Right lung (tissue), 5 donors: Measurements from ENCODE around the gene CXXC1. TPM values are rescaled to one million over a fixed set of nuclear protein-coding genes. Genes with fewer than 3 reads are reported as not detected.
A peak's percentile ranks its signal among the peaks of the same experiment; 100 is the strongest.
"Not testable (repeated sequence)": the region's sequence is repeated elsewhere in the genome, so short reads cannot be mapped to it uniquely, and the experiment has no call there.

ENCODE experiments used
- DNase-seq, 2 donors: peaks; one replicate each; pipeline ENCODE4 v3.0.0-alpha.2; 2013
- polyA plus RNA-seq, 5 donors: library from polyadenylated mRNA; unstranded; fragments of 120-200 nt; gene quantifications; one replicate each; pipeline versions ENCODE4 v1.2.1 to v1.2.3, GENCODE V29; 2013; ENCODE audit warnings: inconsistent platforms in 1 of 5, low replicate concordance in 1 of 5; ENCODE audit not compliant: insufficient read length in 5 of 5, insufficient read depth in 1 of 5

CXXC1 gene
- polyA plus RNA-seq, 5 donors: 53.7 to 81.9 (median 61.3) TPM

- no peak for DNase-seq
These were observed 9.6 kb downstream of the CXXC1 start for GRCh38 chr18:50277942-50278341.

- DNase-seq: no peak
These were observed 11.0 kb downstream of the CXXC1 start for GRCh38 chr18:50276452-50276851.

GRCh38 chr18:50275503-50276036 is 11.9 kb downstream of the CXXC1 start:
- no peak for DNase-seq

GRCh38 chr18:50274941-50275340 is 12.6 kb downstream of the CXXC1 start:
- DNase-seq: no peak

DNA sequence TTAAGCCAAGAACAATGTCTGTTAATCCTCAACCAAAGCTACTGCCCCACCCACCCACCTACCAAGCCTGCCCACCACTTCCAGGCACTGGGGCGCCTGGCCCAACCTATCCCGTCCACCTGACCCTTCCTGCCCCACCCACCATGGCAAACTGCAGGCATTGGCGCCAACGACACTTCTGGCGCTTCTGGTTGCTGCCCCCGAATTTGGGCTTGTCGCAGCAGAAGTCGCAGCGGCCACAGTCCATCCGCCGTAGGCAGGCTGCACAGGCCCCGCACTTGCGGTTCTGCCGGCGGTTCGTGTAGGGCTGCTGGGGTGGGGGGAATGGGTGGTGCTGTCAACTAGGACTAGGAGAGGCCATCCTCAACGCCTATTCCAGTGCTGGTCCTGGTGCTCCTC is 13.4 kb downstream of the CXXC1 start:
- DNase-seq: no peak

DNA sequence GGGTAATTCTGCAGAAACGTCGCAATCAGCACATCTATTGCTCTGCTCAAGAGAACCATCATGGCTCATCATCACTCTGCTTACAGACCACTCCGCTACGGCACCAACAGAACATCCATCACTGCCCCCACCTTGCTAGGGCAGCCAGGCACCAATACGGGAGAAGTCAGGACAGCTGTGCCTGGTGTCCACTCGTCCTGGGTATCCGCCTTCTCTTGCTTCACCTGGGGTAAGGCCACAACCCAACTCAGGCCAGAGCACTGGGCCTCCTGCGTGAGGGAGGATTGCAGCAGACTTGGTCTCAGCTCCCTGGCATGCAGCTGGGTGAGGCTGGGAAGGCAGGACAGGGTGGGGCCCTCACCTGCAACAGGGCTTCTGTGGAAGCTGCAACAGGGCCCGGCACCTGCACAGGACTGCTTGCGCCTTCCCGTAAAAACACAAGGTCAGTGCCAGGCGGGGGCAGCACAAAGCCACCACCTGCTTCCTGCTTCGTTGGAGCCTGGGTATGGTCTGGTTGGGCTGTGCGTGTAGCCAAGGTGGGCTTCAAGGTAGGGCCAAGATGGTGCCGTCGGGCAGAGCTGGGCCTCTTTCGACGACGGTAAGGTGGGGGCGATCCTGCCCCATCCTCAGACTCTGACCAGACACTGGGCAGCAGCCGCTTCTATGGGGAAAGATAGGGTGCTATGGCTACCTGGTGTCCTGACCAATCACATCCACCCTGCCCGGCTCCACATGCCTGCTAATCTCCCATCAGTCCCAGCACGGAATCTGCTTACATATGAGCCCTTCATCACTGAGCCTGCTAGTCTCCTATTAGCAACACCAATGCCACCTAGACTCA is 14.1 kb downstream of the CXXC1 start:
- no peak for DNase-seq

DNA sequence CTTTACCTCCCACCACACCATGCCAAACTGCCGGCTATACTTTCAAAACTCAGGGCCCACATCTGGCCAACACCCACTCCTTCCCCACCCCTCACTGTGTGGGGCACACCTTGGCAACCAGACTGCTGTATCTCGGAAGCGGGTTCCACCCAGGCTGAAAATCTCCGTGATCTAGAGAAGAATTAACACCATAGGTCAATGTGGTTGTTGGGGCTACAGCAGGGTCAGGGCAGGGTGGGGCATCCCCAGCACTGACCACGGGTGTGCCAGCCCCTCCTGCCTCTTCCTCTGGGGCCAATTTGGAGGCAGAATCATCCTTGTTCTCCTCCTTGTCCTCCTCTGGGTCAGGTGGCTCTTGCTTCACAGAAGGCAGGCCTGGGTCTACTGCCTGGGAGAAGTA is 14.9 kb downstream of the CXXC1 start:
- DNase-seq: no peak

DNA sequence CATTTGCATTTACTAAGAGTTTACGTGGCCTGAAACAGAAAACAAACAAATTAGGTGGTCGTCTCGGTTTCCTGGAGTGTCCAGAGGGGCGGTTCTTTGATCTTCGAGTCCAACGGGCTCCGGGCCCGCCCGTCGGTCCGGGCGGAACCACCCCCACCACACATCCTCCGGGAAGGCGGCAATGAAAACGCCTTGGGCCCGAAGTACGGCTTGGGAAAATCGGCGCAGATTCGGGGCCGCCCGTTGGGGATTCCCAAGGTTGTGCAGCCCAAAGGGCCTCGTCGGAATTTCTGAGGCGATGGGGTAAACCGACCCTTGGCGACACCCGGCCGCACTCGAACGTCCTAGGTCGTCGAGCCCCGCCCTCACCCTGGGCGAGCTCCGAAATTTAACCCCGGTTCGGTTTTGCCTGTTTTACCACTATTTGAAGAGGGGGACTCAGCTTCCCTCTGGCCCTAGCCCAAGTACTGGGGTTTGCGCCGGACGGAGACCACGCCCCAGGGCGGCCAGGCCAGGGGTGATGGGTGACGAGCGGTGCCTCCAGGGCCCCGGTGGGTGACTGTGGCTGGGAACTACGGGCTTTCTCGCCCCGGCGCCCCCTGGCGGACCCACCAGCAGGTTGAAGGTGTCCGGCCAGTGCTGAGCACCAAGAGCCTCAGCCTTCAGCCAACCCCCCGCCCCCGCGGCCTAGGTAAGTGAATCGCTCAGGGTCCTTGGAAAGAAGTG is 19.3 kb downstream of the CXXC1 start:
- DNase-seq: peak; percentile 31 to 42

DNA sequence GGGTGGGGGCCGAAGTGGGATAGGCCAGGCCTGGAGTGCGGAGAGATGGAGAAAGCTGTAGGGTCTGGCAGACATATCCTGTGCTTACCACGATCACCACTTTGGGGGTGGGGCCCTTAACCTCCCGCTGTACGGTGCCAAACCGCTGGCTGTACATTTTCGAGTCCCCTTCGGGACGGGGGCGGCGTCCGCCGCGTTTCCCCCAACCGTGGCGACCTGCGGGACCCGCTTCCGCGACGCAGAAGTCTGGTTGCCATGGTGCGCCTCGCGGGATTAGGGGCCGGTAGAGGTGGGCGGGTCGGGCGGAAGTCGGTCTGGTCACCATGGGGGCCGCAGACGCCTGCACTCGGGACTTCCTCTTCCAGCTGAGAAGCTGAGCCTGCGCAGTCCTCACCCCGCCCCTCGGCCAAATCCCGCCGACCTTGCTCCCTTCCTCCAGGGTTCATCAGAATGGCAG is 21.2 kb downstream of the CXXC1 start, which contains the start of gene CFAP53:
Gene CFAP53, minus strand, starts transcription at position 248 of the 457 bp plus-strand sequence. Its CDS starts 91 bp downstream, at position 157.
- DNase-seq: peak; percentile 90 to 91

DNA sequence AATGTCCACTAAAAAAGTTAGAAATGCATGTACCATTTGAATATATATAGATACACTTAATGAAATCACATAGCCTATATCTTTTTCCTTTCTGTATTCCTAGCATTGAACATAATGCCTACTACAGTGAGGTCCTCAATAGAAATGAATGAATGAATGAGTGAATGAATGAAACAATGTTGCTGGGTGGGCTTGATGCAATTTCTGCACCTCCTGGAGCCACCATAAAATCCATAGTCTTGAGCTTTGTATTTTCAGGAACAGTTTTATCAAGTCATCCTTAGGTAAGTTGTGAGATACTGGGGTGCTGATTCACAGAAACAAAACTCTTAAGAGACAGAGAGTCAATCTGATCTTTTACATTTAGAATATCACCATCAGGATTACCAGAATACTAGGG is 24.5 kb downstream of the CXXC1 start:
- no peak for DNase-seq

DNA sequence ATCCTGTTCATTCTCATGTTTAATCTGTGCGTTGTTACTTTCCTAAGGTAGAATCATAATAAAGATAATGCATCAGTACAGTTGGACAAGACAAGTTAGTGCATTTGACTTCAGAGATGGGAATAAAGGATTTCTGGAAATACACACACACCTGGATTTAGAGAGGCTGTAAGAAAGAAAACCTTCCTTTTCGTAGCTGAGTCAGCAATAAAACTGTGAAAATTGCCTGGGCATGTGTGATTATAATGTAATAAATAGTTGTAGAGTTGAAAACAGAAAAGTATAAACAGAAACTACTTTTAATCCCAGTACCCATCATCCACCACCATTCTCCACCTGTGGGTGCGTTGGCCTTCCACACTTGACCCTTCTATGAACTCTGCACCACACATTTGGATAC is 36.6 kb downstream of the CXXC1 start:
- DNase-seq: no peak

DNA sequence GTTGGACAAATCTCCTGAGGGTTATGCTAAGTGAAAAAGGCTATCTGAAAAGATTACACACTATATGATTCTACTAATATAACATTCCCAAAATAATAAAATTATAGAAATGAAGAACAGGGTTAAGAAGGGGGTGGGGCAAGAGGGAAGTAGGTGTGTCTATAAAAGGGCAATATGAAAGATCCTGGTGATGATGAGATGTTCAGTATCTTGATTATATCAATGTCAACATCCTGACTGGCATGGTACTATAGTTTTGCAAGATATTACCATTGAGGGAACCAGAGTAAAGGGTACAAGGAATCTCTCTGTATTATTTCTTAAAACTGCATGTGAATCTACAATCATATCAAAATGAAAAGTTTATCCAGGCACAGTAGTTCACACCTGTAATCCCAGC is 37.9 kb downstream of the CXXC1 start:
- DNase-seq: no peak

GRCh38 chr18:50247561-50247960 is 39.9 kb downstream of the CXXC1 start:
- no peak for DNase-seq

GRCh38 chr18:50241768-50242167 is 45.7 kb downstream of the CXXC1 start:
- DNase-seq: not testable (repeated sequence)

GRCh38 chr18:50240080-50240563 is 47.4 kb downstream of the CXXC1 start:
- no peak for DNase-seq

- DNase-seq: no peak
These were observed 55.1 kb downstream of the CXXC1 start for GRCh38 chr18:50232419-50232818.

Other genes starting within 250 kb of the CXXC1 start
- 10 to 100 TPM in 4 of 5 donors, 1 to 10 TPM in 1; 7.9 to 13.5 (median 13.0) TPM for gene MYO5B, start 92.5 kb downstream of the CXXC1 start, polyA plus RNA-seq
- gene CFAP53, start 21.2 kb downstream of the CXXC1 start, polyA plus RNA-seq: 1 to 10 TPM; 2.1 to 7.0 (median 4.5) TPM
- gene MBD1, start 6.2 kb downstream of the CXXC1 start, polyA plus RNA-seq: 10 to 100 TPM; 55.5 to 74.0 (median 64.5) TPM
- gene SKA1, start 87.4 kb upstream of the CXXC1 start, polyA plus RNA-seq: 10 to 100 TPM in 1 of 5 donors, 1 to 10 TPM in 4; 5.0 to 18.1 (median 8.2) TPM